Fibroblast of villous mesenchyme (primary cell): ENCODE data around the gene EGFL8. TPM values are rescaled to one million over a fixed set of nuclear protein-coding genes. Genes with fewer than 3 reads are reported as not detected.

Experiments used
- DNase-seq: peaks from one replicate; pipeline ENCODE4 v3.0.0-alpha.2; 2010; ENCODE audit warnings: low read depth
- H3K4me3 ChIP-seq: 2 replicates; pipeline ENCODE4 v1.5.1; 2011; ENCODE audit warnings: low read depth, mild to moderate bottlenecking, low read length
- total RNA-seq: library from RNA; depleted of rRNA; stranded (reverse); fragments of >200 nt; gene quantifications from 2 replicates; pipeline ENCODE4 v1.2.3, GENCODE V29; 2012
- TF ChIP-seq, protein P1 (sequence below): IDR thresholded peaks from 2 replicates; pipeline ENCODE4 v1.5.1; 2012; ENCODE audit warnings: low read depth, mild to moderate bottlenecking, low read length; ENCODE audit not compliant: insufficient read depth

EGFL8 gene
- total RNA-seq, 1 donor, result 2.6 TPM

DNA sequence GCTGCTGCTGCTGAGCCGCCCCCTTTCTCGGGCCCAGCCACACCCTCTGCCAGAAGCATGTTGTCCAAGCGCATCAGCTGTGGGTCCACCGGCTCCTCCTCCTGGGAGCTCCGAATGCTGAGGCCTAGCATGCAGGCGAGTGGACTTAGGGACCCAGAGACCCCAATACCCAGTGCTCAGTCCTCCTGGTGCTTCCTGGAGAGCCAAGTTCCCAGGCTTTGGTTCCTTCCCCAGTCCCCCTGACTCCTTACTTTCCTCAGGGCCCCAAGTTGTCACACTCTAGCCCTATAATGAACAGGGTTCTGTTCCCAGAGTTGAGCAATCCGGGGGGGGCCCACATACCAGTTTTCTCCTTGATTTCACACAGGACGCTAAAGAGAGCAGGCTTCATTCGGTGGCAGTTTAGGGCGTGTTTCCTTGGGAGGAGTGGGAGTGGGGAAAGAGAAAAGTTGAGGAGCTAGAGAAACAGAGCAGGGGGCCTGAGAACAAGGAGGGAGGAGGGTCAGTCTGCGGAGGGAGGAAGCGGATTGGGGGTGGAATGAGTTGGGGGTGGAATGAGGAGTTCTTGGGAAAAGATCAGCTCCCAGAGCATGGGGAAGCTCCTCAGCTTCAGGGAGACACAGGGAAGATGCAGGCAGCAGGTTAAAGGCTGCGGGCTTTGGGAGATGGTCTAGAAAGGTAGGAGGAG, 24.1 kb downstream of the EGFL8 start:
- DNase-seq, result peak; percentile 68
- peak overlapping the region; percentile 85 for H3K4me3 ChIP-seq
- TF ChIP-seq, protein P1, sequence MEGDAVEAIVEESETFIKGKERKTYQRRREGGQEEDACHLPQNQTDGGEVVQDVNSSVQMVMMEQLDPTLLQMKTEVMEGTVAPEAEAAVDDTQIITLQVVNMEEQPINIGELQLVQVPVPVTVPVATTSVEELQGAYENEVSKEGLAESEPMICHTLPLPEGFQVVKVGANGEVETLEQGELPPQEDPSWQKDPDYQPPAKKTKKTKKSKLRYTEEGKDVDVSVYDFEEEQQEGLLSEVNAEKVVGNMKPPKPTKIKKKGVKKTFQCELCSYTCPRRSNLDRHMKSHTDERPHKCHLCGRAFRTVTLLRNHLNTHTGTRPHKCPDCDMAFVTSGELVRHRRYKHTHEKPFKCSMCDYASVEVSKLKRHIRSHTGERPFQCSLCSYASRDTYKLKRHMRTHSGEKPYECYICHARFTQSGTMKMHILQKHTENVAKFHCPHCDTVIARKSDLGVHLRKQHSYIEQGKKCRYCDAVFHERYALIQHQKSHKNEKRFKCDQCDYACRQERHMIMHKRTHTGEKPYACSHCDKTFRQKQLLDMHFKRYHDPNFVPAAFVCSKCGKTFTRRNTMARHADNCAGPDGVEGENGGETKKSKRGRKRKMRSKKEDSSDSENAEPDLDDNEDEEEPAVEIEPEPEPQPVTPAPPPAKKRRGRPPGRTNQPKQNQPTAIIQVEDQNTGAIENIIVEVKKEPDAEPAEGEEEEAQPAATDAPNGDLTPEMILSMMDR, result no peak

DNA sequence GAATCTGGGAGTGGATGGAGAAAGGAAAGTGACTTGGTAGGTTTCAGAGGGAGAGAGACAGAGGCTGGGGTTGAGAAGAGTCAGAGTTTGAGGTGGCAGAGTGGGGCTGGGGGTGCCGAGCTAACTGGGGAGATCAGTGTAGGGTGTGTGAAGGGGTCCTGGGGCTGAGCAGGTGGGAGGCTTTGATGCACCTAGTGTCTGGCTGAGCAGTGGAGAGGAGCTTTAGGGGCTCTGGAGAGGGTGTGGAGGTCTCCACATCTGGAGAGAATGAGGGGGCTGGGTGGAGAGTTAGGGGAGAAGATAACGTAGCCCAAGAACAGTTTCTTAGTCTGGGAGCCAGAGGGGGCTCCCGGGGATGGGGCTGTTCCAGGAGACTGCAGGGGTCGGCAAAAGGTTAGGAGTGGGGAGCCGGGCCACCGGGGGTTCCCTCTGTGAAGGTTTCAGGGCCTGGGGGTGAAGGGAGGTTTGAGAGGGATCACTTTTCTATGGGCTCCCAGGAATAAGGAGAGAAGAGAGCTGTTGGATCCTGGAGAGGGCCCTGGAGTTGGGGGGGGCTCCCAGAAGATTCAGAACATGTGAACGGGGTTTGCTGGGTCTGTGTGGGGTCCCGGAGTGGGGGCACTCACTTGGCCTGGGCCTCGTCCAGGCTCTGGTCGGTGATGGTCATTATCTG, 24.8 kb downstream of the EGFL8 start:
- TF ChIP-seq, protein P1, result no peak
- peak overlapping the region; percentile 85 for H3K4me3 ChIP-seq
- no peak for DNase-seq

DNA sequence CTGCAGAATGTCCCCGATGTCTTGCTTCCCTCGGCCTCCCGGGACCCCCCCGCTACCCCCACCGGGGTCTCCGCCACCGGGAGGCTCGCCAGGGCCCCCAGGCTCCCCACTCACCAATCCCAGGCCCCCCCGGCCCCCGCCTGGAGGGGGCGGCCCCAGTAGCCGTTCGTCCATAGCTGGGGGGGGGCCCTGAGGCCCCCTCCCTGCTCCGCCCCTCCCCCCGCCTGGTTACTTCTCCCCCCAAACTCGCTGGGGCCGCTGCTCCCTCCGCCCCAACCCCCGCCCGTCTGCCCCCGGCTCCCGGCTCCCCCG, 25.3 kb downstream of the EGFL8 start:
- peak overlapping the region; percentile 85 for H3K4me3 ChIP-seq
- no peak for DNase-seq

DNA sequence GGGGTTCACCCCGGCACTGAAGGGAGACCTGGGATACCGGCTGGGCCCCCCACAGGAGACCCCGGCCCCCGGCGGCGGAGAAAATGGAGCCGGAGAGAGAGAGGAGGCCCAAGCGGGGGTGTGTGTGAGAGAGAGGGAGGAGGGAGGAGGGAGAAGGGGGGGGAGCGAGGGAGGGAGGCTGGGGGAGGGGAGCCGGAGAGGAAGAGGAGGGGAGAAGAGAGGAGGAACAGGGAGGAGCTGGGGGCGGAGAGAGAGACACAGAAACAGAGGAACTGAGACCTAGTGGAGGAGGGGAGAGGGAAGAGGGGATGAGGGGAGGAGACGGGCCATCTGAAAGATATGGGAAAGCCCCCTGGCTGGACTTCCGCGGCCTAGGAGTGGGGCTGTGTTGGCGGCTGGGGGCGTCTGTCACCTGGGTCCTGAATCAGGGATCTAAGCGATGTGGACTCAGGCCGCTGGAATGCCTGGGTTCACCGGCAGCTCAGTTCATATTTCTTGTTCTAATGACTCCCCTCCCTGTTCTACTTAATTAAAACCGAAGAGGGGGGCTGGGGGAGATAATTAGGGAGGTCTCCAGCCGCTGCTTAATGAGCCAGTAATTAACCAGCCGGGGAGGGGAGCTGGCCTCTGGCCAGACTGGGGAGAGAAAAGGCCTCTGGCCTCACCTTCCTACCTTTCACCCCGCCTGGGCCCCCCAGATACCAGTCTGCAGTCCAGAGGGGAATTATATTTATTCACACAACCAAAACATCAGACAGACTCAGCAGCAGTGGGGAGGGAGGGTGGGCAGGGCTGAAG, 25.9 kb downstream of the EGFL8 start, which contains the start of gene PBX2:
Gene PBX2, minus strand, starts transcription at position 149 of the 798 bp plus-strand sequence. CDS start 287 bp downstream, outside the sequence.
- peak; percentile 93 for DNase-seq
- TF ChIP-seq, protein P1, result no peak
- peak within 1 kb of the TSS; percentile 85 for H3K4me3 ChIP-seq

More for the DNA sequence above, 25.3 kb downstream of the EGFL8 start:
- TF ChIP-seq, protein P1, result no peak

DNA sequence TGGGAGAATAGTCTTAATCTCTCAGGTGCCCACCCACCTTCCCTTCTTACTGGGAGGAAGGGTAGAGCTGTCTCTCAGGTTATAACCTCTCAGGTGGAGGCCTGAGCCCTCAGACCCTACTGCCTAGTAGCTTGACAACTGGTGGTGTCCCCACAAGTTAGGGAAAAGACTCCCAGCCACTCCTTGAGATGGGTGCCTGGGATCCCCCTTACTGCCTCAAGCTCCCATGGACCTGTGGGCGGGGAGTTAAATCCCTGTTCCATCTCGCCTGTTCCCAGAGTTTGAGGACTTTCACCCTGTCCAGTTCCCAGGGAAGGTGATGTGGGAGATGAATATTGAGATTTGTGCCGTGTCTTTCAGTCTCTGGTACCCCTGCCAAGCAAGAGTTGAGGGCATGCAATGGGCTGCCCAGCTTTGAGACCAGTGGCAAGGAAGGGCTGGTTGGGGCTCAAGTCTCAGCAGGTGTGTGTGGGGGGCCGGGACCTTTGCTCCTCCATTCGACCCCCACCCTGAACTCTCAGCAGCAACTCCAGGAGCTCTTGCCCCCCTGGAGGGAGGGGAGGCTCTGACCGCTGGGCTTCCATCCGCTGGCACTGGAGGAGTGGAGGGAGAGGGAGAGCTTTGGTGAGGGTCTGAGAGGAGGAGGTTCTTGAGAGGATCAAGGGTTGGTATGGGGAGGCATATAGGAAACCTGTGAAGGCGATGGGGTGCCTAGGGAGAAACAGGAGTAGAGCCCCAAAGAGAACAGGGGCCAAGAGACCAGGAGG, 26.7 kb downstream of the EGFL8 start:
- no peak for DNase-seq
- peak overlapping the region; percentile 85 for H3K4me3 ChIP-seq
- TF ChIP-seq, protein P1, result no peak

DNA sequence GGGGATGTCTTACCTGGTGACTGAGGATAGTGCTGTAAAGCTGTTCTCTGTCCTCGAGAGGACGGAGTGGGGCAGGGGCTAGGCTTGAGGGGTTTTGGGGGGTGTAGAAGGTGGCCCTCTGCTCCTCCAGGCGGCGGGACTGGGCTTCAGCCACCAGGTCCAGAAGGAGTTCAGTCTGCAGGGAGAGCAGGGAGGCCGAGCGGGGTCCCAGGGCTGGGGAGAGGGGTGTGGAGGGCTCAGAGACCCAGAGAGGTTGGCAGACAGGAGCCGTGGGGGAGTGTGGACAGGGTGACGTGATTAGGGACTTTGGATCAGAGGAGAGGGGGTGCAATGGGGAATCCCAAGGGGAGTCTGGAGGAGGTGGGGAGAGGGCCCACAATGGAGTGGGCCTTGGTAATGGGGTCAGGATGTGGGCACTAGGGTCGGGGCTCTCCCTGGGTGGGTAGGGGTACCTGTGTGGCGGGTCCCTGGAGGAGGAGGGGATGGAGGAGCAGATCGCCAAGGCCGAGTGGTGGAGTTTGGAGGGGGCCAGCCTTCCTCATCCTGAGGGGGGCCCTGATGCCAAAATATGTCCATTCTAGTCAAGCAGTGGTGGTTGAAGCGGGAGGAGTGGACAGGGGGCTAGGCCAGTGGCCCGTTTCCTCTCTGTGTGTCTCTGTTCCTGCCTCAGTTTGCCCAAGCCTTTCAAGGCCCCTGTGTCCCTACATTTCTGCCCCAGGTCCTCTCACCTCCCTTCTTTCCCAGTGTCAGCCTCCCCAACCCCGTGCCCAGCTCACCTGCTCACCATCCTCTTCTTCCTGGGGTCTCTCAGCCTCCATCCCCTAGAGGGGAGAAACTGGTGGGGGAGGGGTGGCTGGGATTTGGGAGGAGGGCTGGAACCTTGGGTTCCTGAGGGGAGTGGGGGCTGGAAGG, 27.6 kb downstream of the EGFL8 start:
- peak overlapping the region; percentile 48 for H3K4me3 ChIP-seq
- no peak for DNase-seq
- TF ChIP-seq, protein P1, result no peak
